ENCODE data around the gene SZRD1. TPM values are rescaled to one million over a fixed set of nuclear protein-coding genes. Genes with fewer than 3 reads are reported as not detected.

SZRD1 gene
- total RNA-seq, 1 experiment from 2014 or later: 101 TPM

DNA sequence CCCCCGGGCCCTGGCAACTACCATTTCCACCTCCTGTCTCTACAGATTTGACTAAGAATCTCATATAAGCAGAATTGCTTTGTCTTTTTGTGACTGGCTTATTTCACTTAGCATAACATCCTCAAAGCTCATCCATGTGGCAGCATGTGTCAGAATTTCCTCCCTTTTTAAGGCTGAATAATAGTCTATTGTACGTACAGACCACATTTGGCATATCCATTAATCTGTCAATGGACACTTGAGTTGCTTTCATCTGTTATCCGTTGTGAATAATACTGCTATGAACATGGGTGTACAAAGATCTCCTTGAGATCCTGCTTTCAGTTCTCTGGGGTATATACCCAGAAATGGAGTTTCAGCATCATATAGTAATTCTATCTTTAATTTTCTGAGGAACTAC is 46.1 kb downstream of the SZRD1 start:
- H3K27me3 ChIP-seq: no peaks in the 10 kb centered on the region
- DNase-seq: no peak
- no peaks in the 10 kb centered on the region for H3K9me3 ChIP-seq
- no peaks in the 10 kb centered on the region for H3K36me3 ChIP-seq
- H3K4me3 ChIP-seq: no peak overlapping the region

DNA sequence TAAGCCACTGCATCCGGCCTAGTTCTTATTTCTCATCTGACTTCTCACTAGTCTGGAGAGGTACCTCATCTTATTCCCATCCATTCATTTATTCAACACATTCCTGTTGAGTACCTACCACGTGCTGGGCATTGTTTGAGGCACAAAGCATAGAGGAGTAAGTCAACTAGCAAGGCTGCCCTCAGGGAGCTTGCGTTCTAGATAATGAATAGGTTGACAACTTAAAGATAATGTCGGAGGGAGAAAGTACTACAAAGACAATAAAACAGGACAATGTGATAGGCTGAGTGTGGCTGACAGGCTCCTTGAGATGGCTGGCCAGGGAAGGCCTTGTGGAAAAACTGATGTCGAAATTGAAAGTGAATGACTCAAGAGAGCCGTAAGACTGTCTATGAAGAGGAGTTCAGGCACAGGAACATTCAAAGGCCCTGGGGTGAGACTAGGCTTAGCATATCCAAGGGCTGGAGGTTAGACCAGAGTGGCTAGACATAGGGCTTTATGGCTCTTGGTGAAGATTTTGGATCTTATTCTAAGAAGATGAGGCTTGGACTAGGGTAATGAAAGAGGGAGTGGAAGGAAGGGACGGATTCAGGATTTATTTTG is 51.9 kb downstream of the SZRD1 start:
- Histone ChIP-seq H3K36me3 (no peaks in the 10 kb centered on the region), H3K9me3 (no peaks in the 10 kb centered on the region), H3K27me3 (no peaks in the 10 kb centered on the region), H3K4me3 (no peak overlapping the region)
- DNase-seq: no peak

DNA sequence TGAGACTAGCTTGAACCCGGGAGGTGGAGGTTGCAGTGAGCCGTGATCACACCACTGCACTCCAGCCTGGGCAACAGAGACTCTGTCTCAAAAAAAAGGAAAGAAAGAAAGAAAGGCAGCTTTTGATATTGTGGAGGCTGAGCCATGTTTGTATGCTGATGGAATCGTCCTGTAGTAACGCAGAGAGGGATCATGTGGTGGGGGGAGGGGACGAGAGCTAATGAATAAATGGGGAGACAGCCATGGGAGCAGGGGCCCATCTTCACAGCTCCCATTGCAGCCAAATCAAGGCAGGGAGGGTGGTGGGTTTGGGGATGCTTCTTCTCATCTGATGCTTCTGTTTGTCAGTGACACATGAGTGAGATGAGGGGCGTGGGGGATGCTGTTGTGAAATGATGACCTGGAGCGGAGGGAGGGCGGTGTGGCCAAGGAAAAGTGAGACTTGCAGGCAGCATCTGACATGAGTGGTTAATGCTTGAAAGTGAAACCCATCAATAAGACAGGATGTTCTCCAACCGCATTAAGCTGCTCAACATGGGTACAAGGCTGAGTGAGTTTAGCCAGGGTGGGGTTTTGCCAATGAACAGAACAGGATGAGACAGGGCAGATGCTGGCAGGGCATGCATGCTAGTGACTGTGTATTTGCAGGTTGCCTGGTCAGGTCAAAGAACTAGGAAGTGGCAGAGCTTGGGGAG is 53.5 kb downstream of the SZRD1 start:
- no peak for DNase-seq
- H3K9me3 ChIP-seq: no peaks in the 10 kb centered on the region
- no peaks in the 10 kb centered on the region for H3K27me3 ChIP-seq
- H3K36me3 ChIP-seq: no peaks in the 10 kb centered on the region
- H3K4me3 ChIP-seq: no peak overlapping the region

DNA sequence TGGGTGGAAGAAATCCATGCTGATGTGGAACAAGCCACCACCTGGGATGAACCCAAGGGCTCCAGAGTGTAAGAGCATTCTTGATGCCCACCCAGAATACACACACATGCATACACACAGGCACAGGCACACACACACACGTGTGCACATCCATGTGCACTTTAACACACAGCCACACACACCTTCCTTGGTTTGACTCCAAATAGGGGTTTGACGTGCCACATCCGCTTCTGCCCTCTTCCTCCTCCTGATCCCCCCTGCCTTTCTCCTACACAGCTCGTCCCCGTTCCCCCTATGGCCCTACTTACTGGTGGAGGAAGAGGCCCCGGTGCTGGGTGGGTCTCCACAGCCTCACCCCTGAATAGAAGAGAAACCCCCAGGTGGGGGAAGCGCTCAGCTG is 54.2 kb downstream of the SZRD1 start:
- H3K27me3 ChIP-seq: no peaks in the 10 kb centered on the region
- DNase-seq: no peak
- no peaks in the 10 kb centered on the region for H3K36me3 ChIP-seq
- no peaks in the 10 kb centered on the region for H3K9me3 ChIP-seq
- H3K4me3 ChIP-seq: no peak overlapping the region

DNA sequence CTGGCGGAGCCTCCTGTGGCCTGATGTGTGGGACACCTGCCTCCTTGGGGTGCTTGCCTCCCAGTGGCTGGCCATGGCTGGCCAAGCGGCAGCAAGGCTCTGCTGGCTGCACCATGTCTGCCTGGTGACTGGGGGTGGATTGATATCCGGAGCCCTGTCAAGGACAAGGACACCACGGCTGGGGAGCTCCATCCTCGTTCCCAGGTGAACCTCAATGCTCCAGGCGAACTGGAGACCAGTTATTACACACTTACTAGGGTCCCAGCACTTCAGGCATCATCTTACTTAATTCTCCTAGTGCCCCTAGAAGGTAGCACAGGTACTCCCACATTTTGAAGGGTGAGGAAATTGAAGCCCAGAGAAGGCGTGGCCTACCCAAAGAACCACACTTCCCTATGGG is 55.0 kb downstream of the SZRD1 start:
- DNase-seq: no peak
- no peaks in the 10 kb centered on the region for H3K36me3 ChIP-seq
- H3K4me3 ChIP-seq: no peak overlapping the region
- H3K27me3 ChIP-seq: no peaks in the 10 kb centered on the region
- no peaks in the 10 kb centered on the region for H3K9me3 ChIP-seq

DNA sequence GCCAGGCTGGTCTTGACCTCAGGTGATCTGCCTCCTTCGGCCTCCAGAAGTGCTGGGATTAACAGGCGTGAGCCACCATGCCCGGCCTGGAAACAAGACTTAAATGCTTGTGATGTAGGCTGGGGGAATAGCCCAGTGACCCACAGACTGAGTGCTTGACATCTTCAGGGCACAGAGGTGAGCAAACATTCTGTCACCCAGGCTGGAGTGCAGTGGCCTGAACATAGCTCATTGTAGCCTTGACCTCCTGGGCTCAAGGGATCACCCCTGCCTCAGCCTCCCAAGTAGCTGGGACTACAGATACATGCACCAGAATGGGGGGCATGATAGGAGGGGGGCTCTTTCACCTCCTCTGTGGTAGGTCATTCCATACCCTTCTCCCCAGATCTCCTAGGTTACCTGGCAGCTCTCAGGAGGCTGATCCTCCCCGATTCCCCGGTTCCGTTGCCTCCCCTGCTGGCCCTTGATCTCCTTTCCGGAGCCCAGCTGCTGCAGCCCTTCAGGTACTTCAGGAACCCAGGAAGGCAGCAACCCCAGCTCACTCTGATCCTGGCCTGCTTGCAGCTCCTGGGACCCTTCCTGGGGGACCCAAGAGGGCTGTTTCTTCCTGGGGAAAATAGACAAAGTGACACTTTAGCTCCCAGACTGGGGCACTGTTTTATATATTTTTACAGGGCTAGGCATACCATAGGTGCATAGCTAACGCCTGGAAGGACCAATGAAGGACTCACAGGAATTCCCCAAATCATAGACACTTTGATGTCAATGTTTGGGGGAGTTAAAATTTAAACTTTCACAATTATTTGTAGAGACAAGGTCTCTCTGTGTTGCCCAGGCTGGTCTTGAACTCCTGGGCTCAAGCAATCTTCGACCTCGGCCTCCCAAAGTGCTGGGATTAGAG is 58.3 kb downstream of the SZRD1 start:
- no peak for DNase-seq
- Histone ChIP-seq H3K9me3 (no peaks in the 10 kb centered on the region), H3K4me3 (no peak overlapping the region), H3K36me3 (no peaks in the 10 kb centered on the region), H3K27me3 (no peaks in the 10 kb centered on the region)

DNA sequence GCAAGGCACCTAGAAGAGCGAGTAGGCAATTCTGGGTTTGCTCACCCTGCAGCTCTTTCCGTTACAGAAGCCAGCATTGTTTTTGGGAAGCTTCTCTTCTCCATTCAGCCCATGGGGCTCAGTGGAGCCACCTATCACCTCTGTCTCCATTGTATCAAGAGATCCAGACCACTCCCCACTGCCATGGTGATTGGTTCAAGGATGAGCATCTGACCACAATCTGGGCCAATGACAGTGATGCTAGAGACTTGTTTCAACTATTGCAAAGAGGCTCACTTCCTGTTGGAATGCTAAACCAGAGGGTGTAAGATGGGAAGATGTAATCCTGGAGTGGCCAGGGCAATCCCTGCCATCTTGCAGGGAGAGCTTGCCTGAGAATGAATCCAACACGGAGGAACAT is 63.6 kb downstream of the SZRD1 start:
- DNase-seq: peak; percentile 25

DNA sequence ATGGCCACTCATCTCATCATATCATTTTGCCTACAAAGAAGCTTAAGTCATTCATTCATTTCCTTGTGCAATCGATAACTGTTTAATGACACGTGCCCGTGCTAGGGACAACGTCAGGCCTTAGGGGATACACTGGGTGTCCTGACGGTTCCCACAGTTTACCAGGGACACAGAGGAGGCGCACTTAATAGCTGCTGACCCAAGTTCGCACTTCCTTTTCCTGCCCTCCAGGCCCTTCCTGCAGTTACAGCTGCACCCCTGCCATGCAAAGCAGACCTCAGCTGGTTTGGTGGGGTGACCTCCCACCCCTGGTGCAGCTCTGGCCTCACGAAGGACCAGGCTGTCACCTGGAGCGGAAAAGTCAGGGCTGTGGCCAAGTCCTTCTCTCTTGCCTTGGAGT is 66.0 kb downstream of the SZRD1 start:
- Histone ChIP-seq H3K27me3 (no peaks in the 10 kb centered on the region), H3K4me3 (no peak overlapping the region), H3K9me3 (no peaks in the 10 kb centered on the region), H3K36me3 (no peaks in the 10 kb centered on the region)
- DNase-seq: no peak

More for the DNA sequence above, 63.6 kb downstream of the SZRD1 start:
- no peaks in the 10 kb centered on the region for H3K9me3 ChIP-seq
- H3K27me3 ChIP-seq: no peaks in the 10 kb centered on the region
- H3K4me3 ChIP-seq: no peak overlapping the region
- no peaks in the 10 kb centered on the region for H3K36me3 ChIP-seq

DNA sequence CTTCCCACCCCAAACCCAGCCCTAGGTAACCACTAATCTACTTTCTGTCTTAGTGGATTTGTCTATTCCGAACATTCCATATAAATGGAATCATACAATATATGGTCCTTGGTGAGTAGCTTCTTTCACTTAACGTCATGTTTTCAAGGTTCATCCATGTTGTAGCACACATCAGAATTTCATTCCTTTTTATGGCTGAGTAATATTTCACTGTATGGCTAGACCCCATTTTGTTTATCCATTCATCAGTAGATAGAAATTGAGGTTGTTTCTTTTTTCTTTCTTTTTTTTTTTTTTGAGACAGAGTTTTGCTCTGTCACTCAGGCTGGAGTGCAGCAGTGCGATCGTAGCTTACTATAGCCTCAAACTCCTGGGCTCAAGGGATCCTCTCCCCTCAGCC is 67.0 kb downstream of the SZRD1 start:
- Histone ChIP-seq H3K36me3 (no peaks in the 10 kb centered on the region), H3K27me3 (no peaks in the 10 kb centered on the region), H3K4me3 (no peak overlapping the region), H3K9me3 (no peaks in the 10 kb centered on the region)
- no peak for DNase-seq

DNA sequence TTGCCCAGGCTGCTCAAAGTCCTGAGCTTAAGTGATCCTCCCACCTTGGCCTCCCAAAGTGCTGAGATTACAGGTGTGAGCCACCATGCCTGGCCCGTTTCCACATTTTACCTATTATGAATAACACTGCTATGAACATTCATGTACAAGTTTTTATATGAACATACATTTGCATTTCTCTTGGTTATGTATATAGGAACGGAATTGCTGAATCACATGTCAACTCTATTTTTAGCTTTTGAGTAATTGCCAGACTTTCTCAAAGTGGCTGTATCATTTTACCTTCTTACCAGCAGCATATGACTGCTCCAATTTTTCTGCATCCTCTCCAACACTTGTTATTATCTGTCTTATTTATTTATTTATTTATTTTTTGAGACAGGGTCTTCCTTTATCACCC is 67.5 kb downstream of the SZRD1 start:
- no peak overlapping the region for H3K4me3 ChIP-seq
- DNase-seq: no peak
- no peaks in the 10 kb centered on the region for H3K9me3 ChIP-seq

DNA sequence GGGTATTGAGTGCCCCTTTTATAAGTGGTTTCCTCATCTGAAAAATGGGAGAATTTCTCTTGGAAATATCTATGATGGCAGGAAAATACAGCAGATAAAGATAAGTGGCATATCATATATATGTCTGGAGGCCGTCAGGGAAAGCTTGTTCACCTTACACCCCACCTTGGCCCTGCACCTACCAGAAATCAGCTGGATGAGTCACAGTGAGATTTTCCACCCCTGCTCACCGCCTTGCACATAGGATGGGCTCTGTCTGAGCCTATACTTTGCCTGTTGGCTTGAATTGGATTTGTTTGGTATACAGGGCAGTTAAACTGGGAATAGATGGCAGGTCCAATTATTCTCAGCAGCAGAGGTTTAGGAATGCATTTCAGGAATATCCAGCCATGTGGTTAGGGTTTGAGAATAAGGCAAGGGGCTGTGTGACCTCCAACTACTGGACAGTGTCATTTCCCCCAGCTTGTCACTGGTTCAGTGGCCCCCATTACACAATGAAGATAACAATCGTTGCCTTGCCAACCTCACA is 70.0 kb downstream of the SZRD1 start, which contains the start of gene SPATA21:
SPATA21 (minus strand) TSS at position 479 of the 529 bp plus-strand sequence. CDS start 6,053 bp downstream, outside the sequence.
- Histone ChIP-seq H3K4me3 (no peak within 1 kb of the TSS), H3K9me3 (no peaks in the 10 kb centered on the region), H3K27me3 (no peaks in the 10 kb centered on the region), H3K36me3 (no peaks in the 10 kb centered on the region)
- no peak for DNase-seq

More for the DNA sequence above, 67.5 kb downstream of the SZRD1 start:
- Histone ChIP-seq H3K36me3 (no peaks in the 10 kb centered on the region), H3K27me3 (no peaks in the 10 kb centered on the region)

DNA sequence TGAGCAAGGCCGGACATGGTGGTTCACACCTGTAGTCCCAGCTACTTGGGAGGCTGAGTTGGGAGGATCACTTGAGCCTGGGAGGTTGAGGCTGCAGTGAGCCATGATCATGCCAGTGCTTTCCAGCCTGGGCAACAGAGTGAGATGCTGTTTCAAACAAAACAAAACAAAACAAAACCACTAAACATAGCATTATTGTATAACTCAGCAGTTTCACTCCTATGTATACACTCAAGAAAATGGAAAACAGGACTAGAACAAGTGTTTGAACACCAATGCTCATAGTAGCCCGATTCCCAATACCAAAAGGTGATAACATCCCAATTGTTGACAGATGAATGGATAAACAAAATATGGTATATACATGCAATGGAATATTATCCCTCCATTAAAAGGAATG is 71.5 kb downstream of the SZRD1 start:
- H3K27me3 ChIP-seq: no peaks in the 10 kb centered on the region

DNA sequence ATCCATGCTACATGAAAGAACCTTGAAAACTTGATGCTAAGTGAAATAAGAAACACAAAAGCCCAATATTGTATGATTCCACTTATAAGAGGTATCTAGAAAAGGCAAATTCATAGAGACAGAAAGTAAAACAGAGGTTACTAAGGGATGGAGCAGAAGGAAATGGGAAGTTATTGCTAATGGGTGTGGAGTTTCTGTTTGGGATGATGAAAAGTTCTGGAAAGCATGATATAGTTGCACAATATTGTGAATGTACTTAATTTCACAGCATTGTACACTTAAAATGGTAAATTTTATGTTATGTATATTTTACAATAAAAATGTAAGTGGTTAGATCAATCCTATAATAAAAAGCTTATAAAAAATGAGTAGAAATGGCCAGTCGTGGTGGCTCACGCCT is 71.9 kb downstream of the SZRD1 start:
- no peak for DNase-seq
- no peaks in the 10 kb centered on the region for H3K9me3 ChIP-seq
- no peaks in the 10 kb centered on the region for H3K27me3 ChIP-seq
- H3K36me3 ChIP-seq: peaks cover 10% of the 10 kb centered on the region
- no peak overlapping the region for H3K4me3 ChIP-seq

More for the DNA sequence above, 71.5 kb downstream of the SZRD1 start:
- no peaks in the 10 kb centered on the region for H3K9me3 ChIP-seq
- H3K4me3 ChIP-seq: no peak overlapping the region
- peaks cover 6% of the 10 kb centered on the region for H3K36me3 ChIP-seq
- DNase-seq: no peak

DNA sequence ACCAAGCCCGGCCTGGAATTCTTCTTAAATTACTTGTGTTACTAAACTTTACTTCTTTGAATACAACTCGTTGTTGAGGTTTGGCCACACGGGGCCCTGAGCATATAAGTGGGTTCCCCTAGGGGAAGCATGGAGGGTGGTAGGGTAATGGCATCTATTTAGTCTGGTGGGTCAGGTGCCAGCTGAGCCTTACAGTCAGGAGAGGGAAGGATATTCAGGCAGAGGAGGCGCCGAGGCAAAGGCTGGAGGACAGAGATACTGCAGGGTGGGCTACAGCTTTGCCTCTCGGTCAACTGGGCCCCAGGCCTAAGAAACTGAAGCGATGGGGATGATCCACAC is 73.1 kb downstream of the SZRD1 start:
- Histone ChIP-seq H3K36me3 (peaks cover 21% of the 10 kb centered on the region), H3K27me3 (no peaks in the 10 kb centered on the region), H3K4me3 (peak overlapping the region; percentile 85), H3K9me3 (no peaks in the 10 kb centered on the region)
- DNase-seq: no peak

DNA sequence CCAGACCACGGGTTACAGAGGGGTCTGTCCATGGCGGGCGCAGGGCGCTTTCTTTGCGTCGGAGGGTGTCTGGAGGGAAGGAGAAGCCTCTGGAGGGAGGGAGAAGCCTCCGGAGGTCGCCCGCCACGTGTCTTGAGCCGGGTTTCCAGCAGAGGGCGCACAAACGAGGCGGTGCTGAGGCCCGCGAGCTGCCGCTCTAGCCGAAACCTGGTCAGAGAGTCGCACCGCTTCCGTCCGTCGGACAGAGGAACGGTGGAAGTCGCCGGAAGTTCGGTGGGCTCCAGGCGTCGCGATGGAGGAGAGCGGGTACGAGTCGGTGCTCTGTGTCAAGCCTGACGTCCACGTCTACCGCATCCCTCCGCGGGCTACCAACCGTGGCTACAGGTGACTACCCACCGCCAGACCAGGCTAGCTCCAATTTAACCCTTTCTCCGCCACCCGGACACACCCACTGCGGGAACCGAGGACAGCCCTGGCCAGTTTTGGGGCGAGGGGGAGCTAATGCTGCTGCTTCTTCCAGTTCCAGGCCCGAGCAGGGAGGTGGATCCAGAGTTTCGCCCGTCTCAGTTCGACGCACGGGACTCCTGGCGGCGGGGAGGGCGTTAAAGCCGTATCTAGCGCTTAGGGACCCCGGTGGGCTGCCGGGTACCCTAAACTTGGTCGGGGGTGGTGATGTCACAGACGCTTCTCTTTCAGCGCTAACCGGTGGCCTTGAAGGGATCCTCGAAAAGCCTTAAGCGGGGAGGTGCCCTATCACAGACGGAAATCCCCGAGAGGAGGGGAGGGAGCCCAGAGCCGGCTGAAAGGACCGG is 73.6 kb downstream of the SZRD1 start, which contains the start of gene NECAP2:
NECAP2 (plus strand) TSS at position 255 of the 812 bp plus-strand sequence; CDS start at position 293, 38 bp downstream.
- Histone ChIP-seq H3K36me3 (peaks cover 27% of the 10 kb centered on the region), H3K9me3 (no peaks in the 10 kb centered on the region), H3K27me3 (no peaks in the 10 kb centered on the region), H3K4me3 (peak within 1 kb of the TSS; percentile 85)
- peak; percentile 93 for DNase-seq

DNA sequence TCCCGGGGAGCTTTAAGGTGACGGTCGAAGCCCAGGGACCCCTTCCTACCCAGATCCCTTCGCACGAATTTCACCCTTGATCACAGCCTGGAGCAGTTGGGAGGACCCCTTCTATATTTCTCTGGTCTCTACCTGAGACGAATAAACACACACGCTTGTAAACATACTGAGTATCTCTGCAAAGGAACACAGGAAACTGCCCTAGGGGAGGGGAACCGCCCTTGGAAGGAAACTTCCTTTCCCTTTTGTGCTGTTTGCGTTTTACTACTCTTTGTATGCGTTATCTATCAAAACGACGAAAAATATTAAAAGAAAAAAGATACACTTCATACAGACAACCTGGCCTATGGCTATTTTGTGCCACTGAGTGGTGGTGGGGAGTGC is 74.2 kb downstream of the SZRD1 start:
- no peaks in the 10 kb centered on the region for H3K9me3 ChIP-seq
- H3K36me3 ChIP-seq: peaks cover 28% of the 10 kb centered on the region
- no peak for DNase-seq

More for the DNA sequence above, 74.2 kb downstream of the SZRD1 start:
- Histone ChIP-seq H3K27me3 (no peaks in the 10 kb centered on the region), H3K4me3 (peak overlapping the region; percentile 85)

Measured in MG63 (cell line).